Retinal pigment epithelial cell (primary cell): ENCODE data around the gene EIF4G2.
A peak's percentile ranks its signal among the peaks of the same experiment; 100 is the strongest.
"Not testable (repeated sequence)": the region's sequence is repeated elsewhere in the genome, so short reads cannot be mapped to it uniquely, and the experiment has no call there.

ENCODE experiments used
- DNase-seq: peaks from one replicate; pipeline ENCODE4 v3.0.0-alpha.2; 2010; ENCODE audit warnings: low read depth
- H3K4me3 ChIP-seq: 2 replicates; pipeline ENCODE4 v1.5.1; 2011; ENCODE audit warnings: mild to moderate bottlenecking, low read length, control low read depth, moderate library complexity
- CTCF ChIP-seq: conservative IDR thresholded peaks from 2 replicates; pipeline ENCODE4 v1.5.1; 2011; ENCODE audit warnings: low read depth, low read length, control low read depth, inconsistent platforms

EIF4G2 gene

GRCh38 chr11:10828402-10828801 is 19.7 kb upstream of the EIF4G2 start:
- TF ChIP-seq CTCF = no peak
- H3K4me3 ChIP-seq = no peak overlapping the region
- no peak for DNase-seq

- no peak overlapping the region for H3K4me3 ChIP-seq
- TF ChIP-seq CTCF = no peak
- DNase-seq = no peak
These were observed 16.2 kb upstream of the EIF4G2 start for GRCh38 chr11:10824888-10825287.

- H3K4me3 ChIP-seq = no peak overlapping the region
- DNase-seq = no peak
- TF ChIP-seq CTCF = no peak
These were observed 14.4 kb upstream of the EIF4G2 start for GRCh38 chr11:10823152-10823579.

- H3K4me3 ChIP-seq = not testable (repeated sequence)
These were observed 13.8 kb upstream of the EIF4G2 start for GRCh38 chr11:10822491-10822890.

GRCh38 chr11:10818594-10818993 is 9.9 kb upstream of the EIF4G2 start:
- DNase-seq = no peak
- no peak for TF ChIP-seq CTCF
- H3K4me3 ChIP-seq = no peak overlapping the region

More at GRCh38 chr11:10822491-10822890, 13.8 kb upstream of the EIF4G2 start:
- DNase-seq = not testable (repeated sequence)

GRCh38 chr11:10813945-10814344 is 5.2 kb upstream of the EIF4G2 start:
- H3K4me3 ChIP-seq = no peak overlapping the region
- no peak for DNase-seq
- TF ChIP-seq CTCF = no peak

GRCh38 chr11:10809373-10810160 is 841 bp upstream of the EIF4G2 start:
- H3K4me3 ChIP-seq = peak overlapping the region; percentile 80
- DNase-seq = no peak
- no peak for TF ChIP-seq CTCF

- H3K4me3 ChIP-seq = peak overlapping the region; percentile 80
- DNase-seq = no peak
- no peak for TF ChIP-seq CTCF
These were observed 532 bp downstream of the EIF4G2 start for GRCh38 chr11:10808235-10808552.
